OCI-M1 (cell line): Measurements from ENCODE around the gene YY1.
A peak's percentile ranks its signal among the peaks of the same experiment; 100 is the strongest.
"Not testable (repeated sequence)": the region's sequence is repeated elsewhere in the genome, so short reads cannot be mapped to it uniquely, and the experiment has no call there.

ENCODE experiments used
- DNase-seq: peaks from one replicate; lab custom pipeline; 2025; lab: John Stamatoyannopoulos, UW

Gene YY1

GRCh38 chr14:100238419-100239210 is at the start of gene YY1:
YY1 (plus strand) TSS chr14:100239144; CDS start chr14:100239245, 101 bp downstream.
- peak; percentile 97 for DNase-seq

- DNase-seq, result no peak
Measured at GRCh38 chr14:100190126-100190525, 48.8 kb upstream of the YY1 start.

- no peak for DNase-seq
Measured at GRCh38 chr14:100191584-100192249, 47.2 kb upstream of the YY1 start.

- no peak for DNase-seq
Measured at GRCh38 chr14:100192250-100192671, 46.7 kb upstream of the YY1 start.

GRCh38 chr14:100192672-100193416 is 46.1 kb upstream of the YY1 start:
- peak; percentile 98 for DNase-seq

- DNase-seq, result no peak
Measured at GRCh38 chr14:100193417-100194357, 45.3 kb upstream of the YY1 start.

GRCh38 chr14:100199240-100199860 is 39.6 kb upstream of the YY1 start:
- DNase-seq, result no peak

GRCh38 chr14:100200311-100200710 is 38.6 kb upstream of the YY1 start:
- DNase-seq, result no peak

- no peak for DNase-seq
Measured at GRCh38 chr14:100201701-100202100, 37.2 kb upstream of the YY1 start.

GRCh38 chr14:100202712-100203111 is 36.2 kb upstream of the YY1 start:
- no peak for DNase-seq

- no peak for DNase-seq
Measured at GRCh38 chr14:100203146-100203545, 35.8 kb upstream of the YY1 start.

- DNase-seq, result no peak
Measured at GRCh38 chr14:100203962-100204834, 34.7 kb upstream of the YY1 start.

GRCh38 chr14:100204835-100205167 is 34.1 kb upstream of the YY1 start:
- not testable (repeated sequence) for DNase-seq

GRCh38 chr14:100207588-100207987 is 31.4 kb upstream of the YY1 start:
- not testable (repeated sequence) for DNase-seq

- not testable (repeated sequence) for DNase-seq
Measured at GRCh38 chr14:100208136-100208535, 30.8 kb upstream of the YY1 start.

GRCh38 chr14:100211366-100211765 is 27.6 kb upstream of the YY1 start:
- no peak for DNase-seq

GRCh38 chr14:100211893-100212292 is 27.1 kb upstream of the YY1 start:
- DNase-seq, result no peak

- no peak for DNase-seq
Measured at GRCh38 chr14:100212476-100213333, 26.2 kb upstream of the YY1 start.

- DNase-seq, result peak; percentile 26
Measured at GRCh38 chr14:100213587-100213955, 25.4 kb upstream of the YY1 start.
